Measurements from ENCODE around the gene SAA2.
"Not testable (repeated sequence)": the region's sequence is repeated elsewhere in the genome, so short reads cannot be mapped to it uniquely, and the experiment has no call there.

The SAA2 gene

DNA sequence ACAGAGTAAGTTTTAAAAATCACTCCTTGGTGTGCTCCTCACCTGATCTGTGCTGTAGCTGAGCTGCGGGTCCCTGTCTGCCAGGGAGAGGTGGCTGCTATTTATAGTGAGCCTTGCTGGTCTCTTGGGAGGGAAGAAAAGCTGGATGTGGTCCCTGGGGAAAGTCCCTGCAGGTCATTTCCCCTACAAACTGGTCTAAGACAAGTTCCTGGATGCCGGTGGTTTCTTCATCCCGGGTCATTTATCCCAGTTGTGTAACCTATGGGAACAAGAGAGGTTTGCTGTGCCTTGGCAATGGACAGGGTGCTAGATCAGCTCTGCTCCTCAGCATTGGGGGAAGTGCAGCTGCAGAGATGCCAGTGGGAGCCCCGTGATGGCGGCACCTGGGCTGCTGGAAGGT, at the start of gene SAA2:
Gene SAA2, minus strand, starts transcription at position 108 of the 400 bp plus-strand sequence. CDS start 657 bp downstream, outside the sequence.
- Histone ChIP-seq H3K9me3 (ENCODE audit: control insufficient read depth, insufficient read depth, low read length) (no peaks in the 10 kb centered on the region), H3K27me3 (ENCODE audit: control insufficient read depth, insufficient read depth, low read length) (no peaks in the 10 kb centered on the region), H3K27ac (ENCODE audit: low read depth, low read length) (no peak within 1 kb of the TSS)

GRCh38 chr11:18295316-18295715, 46.8 kb upstream of the SAA2 start:
- Histone ChIP-seq H3K4me3 (ENCODE audit: low read depth, low read length) (no peak overlapping the region), H3K27me3 (ENCODE audit: control insufficient read depth, insufficient read depth, low read length) (no peaks in the 10 kb centered on the region), H3K9me3 (ENCODE audit: control insufficient read depth, insufficient read depth, low read length) (no peaks in the 10 kb centered on the region), H3K4me1 (ENCODE audit: control insufficient read depth, insufficient read depth, low read length) (no peaks in the 10 kb centered on the region), H3K36me3 (ENCODE audit: control insufficient read depth, insufficient read depth, low read length) (peaks cover 93% of the 10 kb centered on the region), H3K27ac (ENCODE audit: low read depth, low read length) (no peak overlapping the region), H3K9ac (ENCODE audit: low read depth, low read length) (no peak overlapping the region)

More for the DNA sequence above, at the start of gene SAA2:
- no peaks in the 10 kb centered on the region for H3K36me3 ChIP-seq (ENCODE audit: control insufficient read depth, insufficient read depth, low read length)
- H3K9ac ChIP-seq (ENCODE audit: low read depth, low read length), result no peak within 1 kb of the TSS
- no peaks in the 10 kb centered on the region for H3K4me1 ChIP-seq (ENCODE audit: control insufficient read depth, insufficient read depth, low read length)
- no peak within 1 kb of the TSS for H3K4me3 ChIP-seq (ENCODE audit: low read depth, low read length)

DNA sequence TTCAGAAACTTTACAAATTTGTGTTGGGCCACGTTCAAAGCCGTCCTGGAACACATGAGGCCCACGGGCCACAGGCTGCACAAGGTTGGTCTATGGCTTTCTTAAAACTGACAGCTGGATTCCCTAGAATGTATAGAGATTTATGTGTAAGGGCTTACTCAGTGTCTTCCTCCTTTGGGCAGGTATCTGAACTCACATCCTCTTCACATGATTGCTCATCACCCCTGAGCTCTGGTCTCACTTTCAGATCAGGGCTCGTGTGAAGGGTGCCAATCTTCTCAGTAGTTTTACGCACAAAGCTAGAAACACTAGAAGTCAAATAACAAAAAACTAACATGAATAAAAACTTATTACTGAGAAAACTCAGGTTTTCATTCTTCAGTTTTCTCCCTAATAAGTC, 46.4 kb upstream of the SAA2 start:
- no peaks in the 10 kb centered on the region for H3K9me3 ChIP-seq (ENCODE audit: control insufficient read depth, insufficient read depth, low read length)
- peaks cover 93% of the 10 kb centered on the region for H3K36me3 ChIP-seq (ENCODE audit: control insufficient read depth, insufficient read depth, low read length)
- H3K4me3 ChIP-seq (ENCODE audit: low read depth, low read length), result no peak overlapping the region
- no peaks in the 10 kb centered on the region for H3K27me3 ChIP-seq (ENCODE audit: control insufficient read depth, insufficient read depth, low read length)
- H3K9ac ChIP-seq (ENCODE audit: low read depth, low read length), result no peak overlapping the region
- H3K4me1 ChIP-seq (ENCODE audit: control insufficient read depth, insufficient read depth, low read length), result no peaks in the 10 kb centered on the region
- H3K27ac ChIP-seq (ENCODE audit: low read depth, low read length), result no peak overlapping the region

DNA sequence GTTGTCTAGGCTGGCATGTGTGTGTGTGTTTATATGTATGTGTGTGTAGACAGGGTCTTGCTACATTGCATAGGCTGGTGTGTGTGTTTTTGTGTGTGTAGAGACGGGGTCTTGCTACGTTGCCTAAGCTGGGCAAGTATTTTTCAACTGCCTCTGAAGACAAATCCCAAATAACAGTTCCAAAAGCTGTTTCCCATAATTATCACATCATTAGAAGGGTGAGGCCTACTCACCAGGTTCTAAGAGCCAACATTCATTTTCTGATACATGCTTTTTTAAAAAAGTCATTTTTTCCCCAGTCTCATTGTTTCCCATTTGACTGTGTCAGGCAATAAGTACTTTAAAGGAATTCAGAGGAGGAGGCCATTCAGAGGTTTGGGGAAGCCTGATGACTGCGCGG, 40.4 kb upstream of the SAA2 start:
- H3K9ac ChIP-seq (ENCODE audit: low read depth, low read length), result no peak overlapping the region
- no peaks in the 10 kb centered on the region for H3K9me3 ChIP-seq (ENCODE audit: control insufficient read depth, insufficient read depth, low read length)
- no peak overlapping the region for H3K4me3 ChIP-seq (ENCODE audit: low read depth, low read length)
- H3K4me1 ChIP-seq (ENCODE audit: control insufficient read depth, insufficient read depth, low read length), result no peaks in the 10 kb centered on the region
- no peak overlapping the region for H3K27ac ChIP-seq (ENCODE audit: low read depth, low read length)
- peaks cover 93% of the 10 kb centered on the region for H3K36me3 ChIP-seq (ENCODE audit: control insufficient read depth, insufficient read depth, low read length)
- H3K27me3 ChIP-seq (ENCODE audit: control insufficient read depth, insufficient read depth, low read length), result no peaks in the 10 kb centered on the region

GRCh38 chr11:18285841-18286240, 37.4 kb upstream of the SAA2 start:
- Histone ChIP-seq H3K27ac (ENCODE audit: low read depth, low read length) (no peak overlapping the region), H3K4me1 (ENCODE audit: control insufficient read depth, insufficient read depth, low read length) (no peaks in the 10 kb centered on the region), H3K9ac (ENCODE audit: low read depth, low read length) (no peak overlapping the region), H3K36me3 (ENCODE audit: control insufficient read depth, insufficient read depth, low read length) (peaks cover 95% of the 10 kb centered on the region), H3K4me3 (ENCODE audit: low read depth, low read length) (no peak overlapping the region), H3K27me3 (ENCODE audit: control insufficient read depth, insufficient read depth, low read length) (no peaks in the 10 kb centered on the region), H3K9me3 (ENCODE audit: control insufficient read depth, insufficient read depth, low read length) (no peaks in the 10 kb centered on the region)

DNA sequence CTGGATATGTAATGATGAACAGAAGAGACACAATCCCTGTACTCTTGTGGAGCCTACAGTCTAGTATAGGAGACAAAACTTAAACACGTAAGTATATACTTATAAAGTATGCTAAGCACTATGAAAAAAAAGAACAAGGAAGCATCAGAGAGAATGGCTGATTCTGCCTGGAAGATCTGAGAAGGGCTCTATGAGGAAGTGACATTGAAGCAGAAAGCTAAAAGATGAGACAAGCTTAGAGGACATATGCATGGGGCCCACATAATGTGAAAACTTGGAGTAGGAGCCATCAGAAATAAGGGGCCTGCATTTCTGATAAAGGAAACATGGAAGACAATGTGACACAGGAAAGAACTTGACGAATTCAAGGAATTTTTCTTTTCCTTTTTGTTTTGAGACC, 34.2 kb upstream of the SAA2 start:
- H3K9ac ChIP-seq (ENCODE audit: low read depth, low read length), result no peak overlapping the region
- no peak overlapping the region for H3K27ac ChIP-seq (ENCODE audit: low read depth, low read length)
- H3K27me3 ChIP-seq (ENCODE audit: control insufficient read depth, insufficient read depth, low read length), result no peaks in the 10 kb centered on the region
- no peaks in the 10 kb centered on the region for H3K9me3 ChIP-seq (ENCODE audit: control insufficient read depth, insufficient read depth, low read length)
- peaks cover 91% of the 10 kb centered on the region for H3K36me3 ChIP-seq (ENCODE audit: control insufficient read depth, insufficient read depth, low read length)
- H3K4me3 ChIP-seq (ENCODE audit: low read depth, low read length), result no peak overlapping the region
- no peaks in the 10 kb centered on the region for H3K4me1 ChIP-seq (ENCODE audit: control insufficient read depth, insufficient read depth, low read length)

GRCh38 chr11:18280438-18281045, 32.1 kb upstream of the SAA2 start:
- no peaks in the 10 kb centered on the region for H3K27me3 ChIP-seq (ENCODE audit: control insufficient read depth, insufficient read depth, low read length)
- peaks cover 70% of the 10 kb centered on the region for H3K36me3 ChIP-seq (ENCODE audit: control insufficient read depth, insufficient read depth, low read length)
- H3K4me3 ChIP-seq (ENCODE audit: low read depth, low read length), result no peak overlapping the region
- H3K9me3 ChIP-seq (ENCODE audit: control insufficient read depth, insufficient read depth, low read length), result no peaks in the 10 kb centered on the region
- H3K4me1 ChIP-seq (ENCODE audit: control insufficient read depth, insufficient read depth, low read length), result no peaks in the 10 kb centered on the region
- no peak overlapping the region for H3K27ac ChIP-seq (ENCODE audit: low read depth, low read length)
- H3K9ac ChIP-seq (ENCODE audit: low read depth, low read length), result no peak overlapping the region

GRCh38 chr11:18277565-18278271, 29.2 kb upstream of the SAA2 start:
- Histone ChIP-seq H3K36me3 (ENCODE audit: control insufficient read depth, insufficient read depth, low read length) (peaks cover 43% of the 10 kb centered on the region), H3K4me1 (ENCODE audit: control insufficient read depth, insufficient read depth, low read length) (no peaks in the 10 kb centered on the region), H3K9ac (ENCODE audit: low read depth, low read length) (no peak overlapping the region), H3K27me3 (ENCODE audit: control insufficient read depth, insufficient read depth, low read length) (no peaks in the 10 kb centered on the region), H3K27ac (ENCODE audit: low read depth, low read length) (no peak overlapping the region), H3K9me3 (ENCODE audit: control insufficient read depth, insufficient read depth, low read length) (no peaks in the 10 kb centered on the region), H3K4me3 (ENCODE audit: low read depth, low read length) (no peak overlapping the region)

GRCh38 chr11:18271206-18271605, 22.7 kb upstream of the SAA2 start:
- Histone ChIP-seq H3K27ac (ENCODE audit: low read depth, low read length) (no peak overlapping the region), H3K9me3 (ENCODE audit: control insufficient read depth, insufficient read depth, low read length) (no peaks in the 10 kb centered on the region), H3K9ac (ENCODE audit: low read depth, low read length) (no peak overlapping the region), H3K27me3 (ENCODE audit: control insufficient read depth, insufficient read depth, low read length) (no peaks in the 10 kb centered on the region), H3K4me1 (ENCODE audit: control insufficient read depth, insufficient read depth, low read length) (no peaks in the 10 kb centered on the region), H3K4me3 (ENCODE audit: low read depth, low read length) (no peak overlapping the region), H3K36me3 (ENCODE audit: control insufficient read depth, insufficient read depth, low read length) (no peaks in the 10 kb centered on the region)

- H3K4me3 ChIP-seq (ENCODE audit: low read depth, low read length), result no peak overlapping the region
- H3K9me3 ChIP-seq (ENCODE audit: control insufficient read depth, insufficient read depth, low read length), result no peaks in the 10 kb centered on the region
- H3K9ac ChIP-seq (ENCODE audit: low read depth, low read length), result no peak overlapping the region
- H3K36me3 ChIP-seq (ENCODE audit: control insufficient read depth, insufficient read depth, low read length), result no peaks in the 10 kb centered on the region
- H3K27ac ChIP-seq (ENCODE audit: low read depth, low read length), result no peak overlapping the region
- H3K4me1 ChIP-seq (ENCODE audit: control insufficient read depth, insufficient read depth, low read length), result no peaks in the 10 kb centered on the region
- H3K27me3 ChIP-seq (ENCODE audit: control insufficient read depth, insufficient read depth, low read length), result no peaks in the 10 kb centered on the region
Measured at GRCh38 chr11:18270102-18270501, 21.6 kb upstream of the SAA2 start.

DNA sequence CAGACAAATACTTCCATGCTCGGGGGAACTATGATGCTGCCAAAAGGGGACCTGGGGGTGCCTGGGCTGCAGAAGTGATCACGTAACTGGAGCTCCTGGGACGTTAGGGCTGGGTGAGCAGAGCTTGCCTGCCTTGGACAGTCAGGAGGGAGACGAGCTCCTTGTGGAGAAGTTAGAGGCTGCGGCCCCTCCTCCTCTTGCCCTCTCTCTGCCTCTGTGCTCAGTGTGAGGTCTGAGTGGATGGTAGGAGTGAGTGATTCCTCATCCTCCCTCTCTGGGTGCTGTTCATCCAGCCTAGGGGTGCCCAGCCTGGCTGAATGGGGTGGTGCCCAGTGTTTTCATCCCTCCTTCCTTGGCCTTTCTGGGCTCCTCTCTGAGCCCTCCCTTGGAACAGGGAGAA, 20.8 kb upstream of the SAA2 start:
- H3K9me3 ChIP-seq (ENCODE audit: control insufficient read depth, insufficient read depth, low read length); H3K27me3 ChIP-seq (ENCODE audit: control insufficient read depth, insufficient read depth, low read length); H3K27ac ChIP-seq (ENCODE audit: low read depth, low read length); H3K9ac ChIP-seq (ENCODE audit: low read depth, low read length); H3K4me3 ChIP-seq (ENCODE audit: low read depth, low read length); H3K4me1 ChIP-seq (ENCODE audit: control insufficient read depth, insufficient read depth, low read length); H3K36me3 ChIP-seq (ENCODE audit: control insufficient read depth, insufficient read depth, low read length): not testable (repeated sequence)

All from HUES48 (cell line).